ENCODE data around the gene STIMATE.

Gene STIMATE

DNA sequence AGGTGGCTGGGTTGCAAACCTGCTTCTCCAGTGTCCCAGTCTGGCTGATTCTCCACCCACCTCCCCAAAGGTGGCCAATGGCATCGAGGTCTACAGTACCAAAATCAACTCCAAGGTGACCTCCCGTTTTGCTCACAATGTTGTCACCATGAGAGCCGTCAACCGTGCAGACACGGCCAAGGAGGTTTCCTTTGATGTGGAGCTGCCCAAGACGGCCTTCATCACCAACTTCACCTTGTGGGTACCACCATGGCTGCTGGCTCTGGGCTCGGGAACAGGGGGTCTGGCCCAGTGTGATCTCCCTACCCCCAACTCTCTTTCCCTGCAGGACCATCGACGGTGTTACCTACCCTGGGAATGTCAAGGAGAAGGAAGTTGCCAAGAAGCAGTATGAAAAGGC lies 100.9 kb downstream of the STIMATE start:
- H3K4me3 ChIP-seq (ENCODE audit: low read depth, low read length, poor library complexity, severe bottlenecking) = no peak overlapping the region
- H3F3A ChIP-seq (ENCODE audit: insufficient read depth, low read length) = no peaks in the 10 kb centered on the region
- no peaks in the 10 kb centered on the region for H3K79me2 ChIP-seq (ENCODE audit: insufficient read depth, low read length)
- no peak for TF ChIP-seq EZH2 (IDR thresholded peaks at IDR 0.05; ENCODE audit: borderline replicate concordance, low read length)
- TF ChIP-seq, protein P1, sequence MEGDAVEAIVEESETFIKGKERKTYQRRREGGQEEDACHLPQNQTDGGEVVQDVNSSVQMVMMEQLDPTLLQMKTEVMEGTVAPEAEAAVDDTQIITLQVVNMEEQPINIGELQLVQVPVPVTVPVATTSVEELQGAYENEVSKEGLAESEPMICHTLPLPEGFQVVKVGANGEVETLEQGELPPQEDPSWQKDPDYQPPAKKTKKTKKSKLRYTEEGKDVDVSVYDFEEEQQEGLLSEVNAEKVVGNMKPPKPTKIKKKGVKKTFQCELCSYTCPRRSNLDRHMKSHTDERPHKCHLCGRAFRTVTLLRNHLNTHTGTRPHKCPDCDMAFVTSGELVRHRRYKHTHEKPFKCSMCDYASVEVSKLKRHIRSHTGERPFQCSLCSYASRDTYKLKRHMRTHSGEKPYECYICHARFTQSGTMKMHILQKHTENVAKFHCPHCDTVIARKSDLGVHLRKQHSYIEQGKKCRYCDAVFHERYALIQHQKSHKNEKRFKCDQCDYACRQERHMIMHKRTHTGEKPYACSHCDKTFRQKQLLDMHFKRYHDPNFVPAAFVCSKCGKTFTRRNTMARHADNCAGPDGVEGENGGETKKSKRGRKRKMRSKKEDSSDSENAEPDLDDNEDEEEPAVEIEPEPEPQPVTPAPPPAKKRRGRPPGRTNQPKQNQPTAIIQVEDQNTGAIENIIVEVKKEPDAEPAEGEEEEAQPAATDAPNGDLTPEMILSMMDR (IDR thresholded peaks at IDR 0.05; ENCODE audit: low read length) = no peak
- no peak overlapping the region for H2AFZ ChIP-seq (ENCODE audit: low read length)
- no peak overlapping the region for H3K9ac ChIP-seq (ENCODE audit: low read length)
- H3K4me2 ChIP-seq (ENCODE audit: low read length) = no peak overlapping the region
- H3K27ac ChIP-seq (ENCODE audit: low read depth, low read length, poor library complexity, severe bottlenecking) = no peak overlapping the region
- H3K4me1 ChIP-seq (ENCODE audit: insufficient read depth, low read length, severe bottlenecking) = no peaks in the 10 kb centered on the region
- no peaks in the 10 kb centered on the region for H3K36me3 ChIP-seq (ENCODE audit: insufficient read depth, low read length)
- no peaks in the 10 kb centered on the region; the same call in 1 of the 2 replicates for H3K27me3 ChIP-seq (ENCODE audit: insufficient read depth, low read length)
- no peaks in the 10 kb centered on the region for H3K9me3 ChIP-seq (ENCODE audit: low read length)
- no peaks in the 10 kb centered on the region for H4K20me1 ChIP-seq (ENCODE audit: insufficient read depth, low read length)
- H3K9me2 ChIP-seq (ENCODE audit: low read depth, low read length) = no peaks in the 10 kb centered on the region

DNA sequence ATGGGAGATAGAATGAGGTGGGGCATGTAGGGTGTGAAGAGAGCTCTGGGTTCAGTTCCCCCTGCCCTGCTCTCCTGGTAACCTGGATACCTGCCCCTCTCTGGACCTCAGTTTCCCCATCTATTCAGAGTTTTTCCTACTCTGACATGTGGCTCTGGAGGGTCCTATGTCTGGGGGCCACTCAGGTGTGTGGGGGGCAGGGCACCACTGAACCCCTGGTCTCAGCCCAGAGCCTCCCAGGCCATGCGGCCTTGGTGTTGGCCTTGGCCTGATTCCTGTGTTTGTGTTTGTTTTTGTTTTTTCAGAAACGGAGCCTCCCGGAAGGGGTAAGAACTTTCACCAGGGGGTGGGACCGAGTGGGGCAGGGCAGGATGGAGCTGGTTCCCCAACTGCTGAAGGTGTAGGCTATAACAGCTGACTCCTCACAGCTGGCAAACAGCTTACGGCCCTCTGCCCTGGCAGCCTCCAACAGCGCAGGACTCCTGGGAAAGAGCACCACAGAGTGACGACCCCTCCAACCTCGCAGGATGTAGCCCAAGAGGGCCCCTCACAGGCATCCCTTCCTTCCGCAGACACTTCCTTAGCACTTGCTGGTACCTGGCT lies 101.9 kb downstream of the STIMATE start:
- no peaks in the 10 kb centered on the region for H3K9me2 ChIP-seq (ENCODE audit: low read depth, low read length)
- H3K4me3 ChIP-seq (ENCODE audit: low read depth, low read length, poor library complexity, severe bottlenecking) = no peak overlapping the region
- H3K9ac ChIP-seq (ENCODE audit: low read length) = no peak overlapping the region
- H3K27me3 ChIP-seq (ENCODE audit: insufficient read depth, low read length) = no peaks in the 10 kb centered on the region; the same call in 1 of the 2 replicates
- H4K20me1 ChIP-seq (ENCODE audit: insufficient read depth, low read length) = no peaks in the 10 kb centered on the region
- no peak overlapping the region for H2AFZ ChIP-seq (ENCODE audit: low read length)
- H3K79me2 ChIP-seq (ENCODE audit: insufficient read depth, low read length) = no peaks in the 10 kb centered on the region
- no peak overlapping the region for H3K27ac ChIP-seq (ENCODE audit: low read depth, low read length, poor library complexity, severe bottlenecking)
- no peaks in the 10 kb centered on the region for H3K36me3 ChIP-seq (ENCODE audit: insufficient read depth, low read length)
- H3F3A ChIP-seq (ENCODE audit: insufficient read depth, low read length) = no peaks in the 10 kb centered on the region
- H3K4me2 ChIP-seq (ENCODE audit: low read length) = no peak overlapping the region
- TF ChIP-seq, protein P1 (IDR thresholded peaks at IDR 0.05; ENCODE audit: low read length) = no peak
- no peak for TF ChIP-seq EZH2 (IDR thresholded peaks at IDR 0.05; ENCODE audit: borderline replicate concordance, low read length)
- no peaks in the 10 kb centered on the region for H3K4me1 ChIP-seq (ENCODE audit: insufficient read depth, low read length, severe bottlenecking)
- H3K9me3 ChIP-seq (ENCODE audit: low read length) = no peaks in the 10 kb centered on the region

- no peaks in the 10 kb centered on the region for H3K4me1 ChIP-seq (ENCODE audit: insufficient read depth, low read length, severe bottlenecking)
- no peak within 1 kb of the TSS for H3K27ac ChIP-seq (ENCODE audit: low read depth, low read length, poor library complexity, severe bottlenecking)
- no peak within 1 kb of the TSS for H3K4me2 ChIP-seq (ENCODE audit: low read length)
- no peaks in the 10 kb centered on the region for H3K9me3 ChIP-seq (ENCODE audit: low read length)
- no peaks in the 10 kb centered on the region for H4K20me1 ChIP-seq (ENCODE audit: insufficient read depth, low read length)
- no peaks in the 10 kb centered on the region for H3K79me2 ChIP-seq (ENCODE audit: insufficient read depth, low read length)
- no peaks in the 10 kb centered on the region; the same call in 1 of the 2 replicates for H3K27me3 ChIP-seq (ENCODE audit: insufficient read depth, low read length)
- no peak within 1 kb of the TSS for H3K4me3 ChIP-seq (ENCODE audit: low read depth, low read length, poor library complexity, severe bottlenecking)
- no peak within 1 kb of the TSS for H3K9ac ChIP-seq (ENCODE audit: low read length)
- no peaks in the 10 kb centered on the region for H3K36me3 ChIP-seq (ENCODE audit: insufficient read depth, low read length)
- no peaks in the 10 kb centered on the region for H3K9me2 ChIP-seq (ENCODE audit: low read depth, low read length)
- no peaks in the 10 kb centered on the region for H3F3A ChIP-seq (ENCODE audit: insufficient read depth, low read length)
- no peak for TF ChIP-seq EZH2 (IDR thresholded peaks at IDR 0.05; ENCODE audit: borderline replicate concordance, low read length)
- TF ChIP-seq, protein P1 (IDR thresholded peaks at IDR 0.05; ENCODE audit: low read length) = no peak
- no peak within 1 kb of the TSS for H2AFZ ChIP-seq (ENCODE audit: low read length)
Measured at GRCh38 chr3:52794612-52795099, 102.7 kb downstream of the STIMATE start, which contains the start of gene ITIH3. Gene ITIH3, plus strand, starts transcription at chr3:52794796. Its CDS starts 8 bp downstream, at chr3:52794804.
